ENCODE data around the gene ITGA1. TPM values are rescaled to one million over a fixed set of nuclear protein-coding genes. Genes with fewer than 3 reads are reported as not detected.

ITGA1 gene
- total and polyA plus RNA-seq, 2 of the 13 experiments (the other 11 are each of a cell fraction or from before 2014, with no cell fraction given), result 23.1 to 28.6 TPM

- TF ChIP-seq, protein P1, sequence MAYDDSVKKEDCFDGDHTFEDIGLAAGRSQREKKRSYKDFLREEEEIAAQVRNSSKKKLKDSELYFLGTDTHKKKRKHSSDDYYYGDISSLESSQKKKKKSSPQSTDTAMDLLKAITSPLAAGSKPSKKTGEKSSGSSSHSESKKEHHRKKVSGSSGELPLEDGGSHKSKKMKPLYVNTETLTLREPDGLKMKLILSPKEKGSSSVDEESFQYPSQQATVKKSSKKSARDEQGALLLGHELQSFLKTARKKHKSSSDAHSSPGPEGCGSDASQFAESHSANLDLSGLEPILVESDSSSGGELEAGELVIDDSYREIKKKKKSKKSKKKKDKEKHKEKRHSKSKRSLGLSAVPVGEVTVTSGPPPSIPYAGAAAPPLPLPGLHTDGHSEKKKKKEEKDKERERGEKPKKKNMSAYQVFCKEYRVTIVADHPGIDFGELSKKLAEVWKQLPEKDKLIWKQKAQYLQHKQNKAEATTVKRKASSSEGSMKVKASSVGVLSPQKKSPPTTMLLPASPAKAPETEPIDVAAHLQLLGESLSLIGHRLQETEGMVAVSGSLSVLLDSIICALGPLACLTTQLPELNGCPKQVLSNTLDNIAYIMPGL (CRISPR knock-in tag; IDR thresholded peaks at IDR 0.05; ENCODE audit: borderline replicate concordance in 1 of 2, low read depth in 1 of 2), result peak in 1 of 2 experiments; percentile 40; a peak in 1 of 4 replicates
Measured at GRCh38 chr5:52948418-52949076, 160.8 kb downstream of the ITGA1 start (continued).

DNA sequence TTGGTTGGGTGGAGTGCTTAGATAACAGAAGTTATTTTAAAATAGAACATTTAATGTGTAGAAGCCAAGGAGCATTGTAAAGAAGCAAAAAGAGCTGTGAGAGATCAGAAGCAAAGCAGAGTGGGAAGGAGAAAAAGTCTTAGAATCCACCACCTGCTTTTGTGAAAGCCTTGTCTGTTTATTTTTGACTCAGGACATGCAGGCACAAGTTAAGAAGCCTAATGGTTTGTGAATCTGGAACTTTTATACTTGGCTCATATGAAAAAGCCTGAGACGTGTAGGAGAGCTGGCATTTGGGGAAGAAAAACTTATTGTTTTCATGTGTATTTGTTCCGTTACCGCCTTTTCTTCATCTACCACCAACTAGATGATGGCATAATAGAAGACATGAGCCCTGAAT lies 163.0 kb downstream of the ITGA1 start:
- Histone ChIP-seq H3K9me3 (ENCODE audit: low read length) (no peaks in the 10 kb centered on the region), H3K27me3 (ENCODE audit: control insufficient read depth in 1 of 2, insufficient read depth in 2 of 2, low read length in 2 of 2) (no peaks in the 10 kb centered on the region), H3K36me3 (replicated peaks in 1 of 2; ENCODE audit: control insufficient read depth in 1 of 2, insufficient read depth in 2 of 2, low read length in 2 of 2) (0 out of 5 replicates have a peak, but pooled peaks cover 0 to 3% of the 10 kb centered on the region in 2 experiments), H4K20me1 (ENCODE audit: insufficient read depth, low read length) (no peaks in the 10 kb centered on the region), H3K79me2 (ENCODE audit: insufficient read depth, low read length) (no peaks in the 10 kb centered on the region), H3K4me1 (ENCODE audit: insufficient read depth, low read length) (peaks cover 24% of the 10 kb centered on the region), H3K4me3 (replicated peaks in 1 of 3; ENCODE audit: insufficient read depth in 1 of 3, low read depth in 2 of 3, low read length in 3 of 3) (no peak overlapping the region), H3K9ac (ENCODE audit: insufficient read depth, low read depth, low read length) (no peak overlapping the region), H3K4me2 (ENCODE audit: low read depth, low read length) (no peak overlapping the region), H2AFZ (ENCODE audit: low read length) (no peak overlapping the region), H3K27ac (ENCODE audit: extremely low read length, insufficient read depth, low read length) (no peak overlapping the region)
- ATAC-seq (no peak), DNase-seq (ENCODE audit: low spot score) (no peak), FAIRE-seq (no peak)
- no TSS peak for BruUV-seq (replicated peaks)
- 100% methylated on average over 3 of the region's 3 CpGs for WGBS (ENCODE audit: low lambda C conversion rate)
- ChIA-PET CTCF (ENCODE audit: low intra/inter-chr PET ratio, low total read pairs) (no interaction called here), POLR2A (no interaction called here)
- in situ Hi-C loops (cut with HindIII; ENCODE audit: extremely low pct_ligation_motif_present, low pct_unique_long_range_greater_than_20kb) (loop anchor here (10.0 kb wide), 1 partner anchor 84 kb away; no protein-coding TSS in a partner anchor), intact Hi-C loops (cut with micrococcal nuclease; ENCODE audit: unreplicated experiment) (no loop called here)
- no peak for TF ChIP-seq FOSL2 (CRISPR knock-in tag; IDR thresholded peaks at IDR 0.05)
- TF ChIP-seq ZNF605 (CRISPR knock-in tag; IDR thresholded peaks at IDR 0.05), result no peak
- no peak for TF ChIP-seq STAT6 (CRISPR knock-in tag; IDR thresholded peaks at IDR 0.05; ENCODE audit: borderline replicate concordance)

Data from HepG2 (cell line).